GM23338 (cell line): ENCODE data around the gene SLC9A9. TPM values are rescaled to one million over a fixed set of nuclear protein-coding genes. Genes with fewer than 3 reads are reported as not detected.

ENCODE experiments used
- ETS1 ChIP-seq: IDR thresholded peaks from 2 replicates; pipeline ENCODE4 v1.6.1; 2016; ENCODE audit warnings: antibody characterized with exemption
- EZH2 ChIP-seq: fragments of 200-600 bp; sonication (generic); IDR thresholded peaks from one replicate; pipeline ENCODE4 v1.8.0; 2017; ENCODE audit warnings: antibody characterized with exemption, mild to moderate bottlenecking, low read depth; ENCODE audit not compliant: unreplicated experiment
- EZH2phosphoT487 ChIP-seq: fragments of 200-600 bp; sonication (generic); IDR thresholded peaks from one replicate; pipeline ENCODE4 v1.8.1; 2018; ENCODE audit warnings: antibody characterized with exemption; ENCODE audit not compliant: unreplicated experiment
- JUNB ChIP-seq: IDR thresholded peaks from one replicate; pipeline ENCODE4 v1.6.1; 2016; ENCODE audit warnings: antibody characterized with exemption; ENCODE audit not compliant: unreplicated experiment
- POLR2AphosphoS5 ChIP-seq: IDR thresholded peaks from 2 replicates; pipeline ENCODE4 v1.6.1; 2016; ENCODE audit warnings: antibody characterized with exemption, low read depth
- REST ChIP-seq: IDR thresholded peaks from one replicate; pipeline ENCODE4 v1.6.1; 2018; ENCODE audit warnings: antibody characterized with exemption; ENCODE audit not compliant: unreplicated experiment
- STAT1 ChIP-seq: IDR thresholded peaks from one replicate; pipeline ENCODE4 v1.6.1; 2016; ENCODE audit warnings: antibody characterized with exemption; ENCODE audit not compliant: unreplicated experiment
- ZNF462 ChIP-seq: fragments of 250-450 bp; sonication (Bioruptor Pico); IDR thresholded peaks from 2 replicates; pipeline ENCODE4 v1.5.0; 2020; ENCODE audit warnings: mild to moderate bottlenecking, moderate library complexity
- polyA plus RNA-seq: library from polyadenylated mRNA; unstranded; fragments of >200 nt; fragmentation: Nextera tagmentation; extraction: Ambion mirVana; gene quantifications from 2 replicates; pipeline ENCODE4 v1.2.1, GENCODE V29; 2016
- total RNA-seq: library from RNA; depleted of rRNA; stranded (reverse); fragments of >200 nt; shearing (Covaris generic); gene quantifications from 2 replicates; pipeline ENCODE4 v1.2.3, GENCODE V29; 2014

Gene SLC9A9
- total and polyA plus RNA-seq, 2 experiments from 2014 or later, result 1.3 to 1.6 TPM

- TF ChIP-seq ZNF462, result no peak
- TF ChIP-seq STAT1, result no peak
- no peak for TF ChIP-seq REST
- no peak for TF ChIP-seq POLR2AphosphoS5
- TF ChIP-seq EZH2phosphoT487, result no peak
- TF ChIP-seq EZH2, result no peak
- no peak for TF ChIP-seq ETS1
- TF ChIP-seq JUNB, result no peak
Measured at GRCh38 chr3:143653935-143654334, 194.3 kb downstream of the SLC9A9 start (continued).
